Nephron progenitor cell (in vitro differentiated cells): ENCODE results near the gene RPAIN.

Source experiments
- DNase-seq: peaks from one replicate; pipeline ENCODE4 v3.0.0; 2021
- H3K27ac Mint-ChIP-seq: 2 replicates; pipeline ENCODE4 v1.8.0; 2021; ENCODE audit warnings: mild to moderate bottlenecking, moderate library complexity, mixed read lengths
- H3K27me3 Mint-ChIP-seq: 2 replicates; pipeline ENCODE4 v1.8.0; 2021; ENCODE audit warnings: mild to moderate bottlenecking, low read depth, mixed read lengths; ENCODE audit not compliant: poor library complexity
- H3K36me3 Mint-ChIP-seq: 2 replicates; pipeline ENCODE4 v1.8.0; 2021; ENCODE audit warnings: low read depth, mixed read lengths
- H3K4me1 Mint-ChIP-seq: 2 replicates; pipeline ENCODE4 v1.8.0; 2021; ENCODE audit warnings: mixed read lengths
- H3K4me3 Mint-ChIP-seq: 2 replicates; pipeline ENCODE4 v1.8.0; 2021; ENCODE audit warnings: mild to moderate bottlenecking, moderate library complexity, mixed read lengths
- H3K9me3 Mint-ChIP-seq: 2 replicates; pipeline ENCODE4 v1.8.0; 2021; ENCODE audit warnings: mild to moderate bottlenecking, moderate library complexity, mixed read lengths
- CTCF ChIP-seq: fragments of 200-600 bp; sonication (generic); IDR thresholded peaks from 2 replicates; pipeline ENCODE4 v1.5.0; 2021; ENCODE audit warnings: antibody characterized with exemption

Gene RPAIN

GRCh38 chr17:5468075-5468473 is 48.1 kb downstream of the RPAIN start:
- Mint-ChIP-seq H3K36me3 (peaks cover 22% of the 10 kb centered on the region), H3K9me3 (no peaks in the 10 kb centered on the region), H3K4me1 (peaks cover 38% of the 10 kb centered on the region), H3K4me3 (peak overlapping the region; percentile 93), H3K27me3 (peaks cover 3% of the 10 kb centered on the region), H3K27ac (peak overlapping the region; percentile 20)
- DNase-seq, result no peak
- no peak for TF ChIP-seq CTCF

- Mint-ChIP-seq H3K4me3 (no peak overlapping the region), H3K4me1 (peaks cover 7% of the 10 kb centered on the region), H3K9me3 (no peaks in the 10 kb centered on the region), H3K27me3 (no peaks in the 10 kb centered on the region), H3K27ac (no peak overlapping the region), H3K36me3 (peaks cover 48% of the 10 kb centered on the region)
- TF ChIP-seq CTCF, result no peak
- no peak for DNase-seq
Measured at GRCh38 chr17:5472511-5472910, 52.5 kb downstream of the RPAIN start.

DNA sequence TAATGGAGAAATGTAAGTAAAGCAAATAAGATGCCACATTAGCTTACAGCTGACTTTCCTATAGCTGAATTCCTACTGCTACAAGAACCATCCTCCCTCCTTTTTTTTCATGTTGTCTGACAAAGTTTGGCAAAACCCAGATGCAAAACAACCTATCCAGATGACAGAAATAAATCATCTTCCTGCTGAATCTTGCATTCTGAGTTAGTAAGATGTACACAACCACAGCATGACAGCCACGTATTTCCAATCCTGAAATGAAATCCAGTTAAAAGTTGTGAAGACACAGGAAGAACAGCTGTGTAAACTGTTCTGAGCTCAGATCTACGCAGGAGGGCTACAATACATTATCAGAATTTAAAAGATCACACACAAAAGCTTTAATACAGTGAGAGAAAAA is 53.9 kb downstream of the RPAIN start:
- H3K4me1 Mint-ChIP-seq, result no peaks in the 10 kb centered on the region
- H3K36me3 Mint-ChIP-seq, result peaks cover 62% of the 10 kb centered on the region
- no peak overlapping the region for H3K27ac Mint-ChIP-seq
- no peaks in the 10 kb centered on the region for H3K27me3 Mint-ChIP-seq
- no peak overlapping the region for H3K4me3 Mint-ChIP-seq
- TF ChIP-seq CTCF, result no peak
- peaks cover 11% of the 10 kb centered on the region for H3K9me3 Mint-ChIP-seq
- no peak for DNase-seq

DNA sequence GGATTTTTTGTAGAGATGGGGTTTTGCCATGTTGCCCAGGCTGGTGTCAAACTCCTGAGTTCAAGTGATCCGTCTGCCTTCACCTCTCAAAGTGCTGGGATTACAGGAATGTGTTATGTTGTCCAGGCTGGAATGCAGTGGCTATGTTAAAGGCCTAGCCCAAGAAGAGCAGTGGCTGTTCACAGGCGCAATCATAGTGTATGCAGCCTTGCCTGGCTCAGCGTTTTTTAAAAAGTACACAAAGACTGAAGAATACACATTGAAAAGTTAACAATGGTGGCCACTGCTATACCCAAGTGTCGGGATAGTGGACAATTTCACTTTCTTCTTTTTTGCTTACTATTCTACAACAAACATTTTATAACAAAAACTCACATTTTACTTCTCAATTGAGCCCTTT is 59.0 kb downstream of the RPAIN start:
- DNase-seq, result no peak
- no peak overlapping the region for H3K4me3 Mint-ChIP-seq
- TF ChIP-seq CTCF, result no peak
- H3K27me3 Mint-ChIP-seq, result no peaks in the 10 kb centered on the region
- H3K4me1 Mint-ChIP-seq, result peaks cover 7% of the 10 kb centered on the region
- H3K36me3 Mint-ChIP-seq, result peaks cover 95% of the 10 kb centered on the region
- peaks cover 18% of the 10 kb centered on the region for H3K9me3 Mint-ChIP-seq
- H3K27ac Mint-ChIP-seq, result no peak overlapping the region

- Mint-ChIP-seq H3K36me3 (peaks cover 81% of the 10 kb centered on the region), H3K4me3 (no peak overlapping the region), H3K4me1 (peaks cover 24% of the 10 kb centered on the region), H3K27me3 (no peaks in the 10 kb centered on the region), H3K27ac (peak overlapping the region; percentile 12), H3K9me3 (peaks cover 18% of the 10 kb centered on the region)
- no peak for DNase-seq
- TF ChIP-seq CTCF, result no peak
Measured at GRCh38 chr17:5480962-5481361, 61.0 kb downstream of the RPAIN start.

- no peak for DNase-seq
- peaks cover 25% of the 10 kb centered on the region for H3K4me1 Mint-ChIP-seq
- no peak overlapping the region for H3K4me3 Mint-ChIP-seq
- H3K9me3 Mint-ChIP-seq, result peaks cover 18% of the 10 kb centered on the region
- peaks cover 76% of the 10 kb centered on the region for H3K36me3 Mint-ChIP-seq
- no peak for TF ChIP-seq CTCF
- H3K27me3 Mint-ChIP-seq, result no peaks in the 10 kb centered on the region
- no peak overlapping the region for H3K27ac Mint-ChIP-seq
Measured at GRCh38 chr17:5481451-5481850, 61.5 kb downstream of the RPAIN start.
